H9 (cell line): ENCODE data around the gene PDCD6IP. TPM values are rescaled to one million over a fixed set of nuclear protein-coding genes. Genes with fewer than 3 reads are reported as not detected.

Experiments used
- DNase-seq: peaks from one replicate; pipeline ENCODE4 v3.0.0-alpha.2; 2017
- H2AFZ ChIP-seq: one replicate; pipeline ENCODE4 v1.6.1; 2013; ENCODE audit warnings: mild to moderate bottlenecking, low read length, control low read depth, moderate library complexity
- H2AK5ac ChIP-seq: 2 replicates; pipeline ENCODE4 v1.6.1; 2013; ENCODE audit warnings: low read length, control low read depth, mixed read lengths; ENCODE audit not compliant: insufficient read length
- H2BK120ac ChIP-seq: one replicate; pipeline ENCODE4 v1.6.1; 2013; ENCODE audit warnings: low read depth, mild to moderate bottlenecking, low read length, control low read depth, inconsistent platforms; ENCODE audit not compliant: poor library complexity, severe bottlenecking
- H2BK12ac ChIP-seq: 2 replicates; pipeline ENCODE4 v1.6.1; 2013; ENCODE audit warnings: low read length, control low read depth, mixed read lengths, low read depth; ENCODE audit not compliant: insufficient read length
- H2BK15ac ChIP-seq: 2 replicates; pipeline ENCODE4 v1.6.1; 2013; ENCODE audit warnings: low read depth, low read length, control low read depth
- H2BK20ac ChIP-seq: one replicate; pipeline ENCODE4 v1.6.1; 2013; ENCODE audit warnings: low read depth, mild to moderate bottlenecking, low read length, control low read depth, inconsistent platforms; ENCODE audit not compliant: poor library complexity, severe bottlenecking
- H2BK5ac ChIP-seq: 2 replicates; pipeline ENCODE4 v1.6.1; 2013; ENCODE audit warnings: low read length, control low read depth, mixed read lengths; ENCODE audit not compliant: insufficient read length
- H3K14ac ChIP-seq: 2 replicates; pipeline ENCODE4 v1.6.1; 2013; ENCODE audit warnings: low read length, control low read depth; ENCODE audit not compliant: insufficient read depth
- H3K18ac ChIP-seq: 2 replicates; pipeline ENCODE4 v1.6.1; 2013; ENCODE audit warnings: low read depth, mild to moderate bottlenecking, mixed read lengths, low read length, control low read depth; ENCODE audit not compliant: insufficient read length
- H3K23ac ChIP-seq: 2 replicates; pipeline ENCODE4 v1.6.1; 2013; ENCODE audit warnings: low read length, control low read depth, mixed read lengths, low read depth; ENCODE audit not compliant: insufficient read length
- H3K23me2 ChIP-seq: 2 replicates; pipeline ENCODE4 v1.6.1; 2013; ENCODE audit warnings: low read depth, mild to moderate bottlenecking, mixed read lengths, low read length, control low read depth; ENCODE audit not compliant: insufficient read length, poor library complexity, severe bottlenecking
- H3K27ac ChIP-seq: 2 replicates; pipeline ENCODE4 v1.5.1; 2013; ENCODE audit warnings: low read length, control low read depth, mixed read lengths, low read depth; ENCODE audit not compliant: insufficient read length
- H3K27me3 ChIP-seq: 2 replicates; pipeline ENCODE4 v1.6.1; 2013; ENCODE audit warnings: low read length, control low read depth, inconsistent platforms; ENCODE audit not compliant: insufficient read depth
- H3K4ac ChIP-seq: 2 replicates; pipeline ENCODE4 v1.6.1; 2013; ENCODE audit warnings: low read depth, mild to moderate bottlenecking, control low read depth, inconsistent platforms, low read length, moderate library complexity
- H3K4me1 ChIP-seq: 2 replicates; pipeline ENCODE4 v1.6.1; 2013; ENCODE audit warnings: low read length, control low read depth, inconsistent platforms; ENCODE audit not compliant: insufficient read depth
- H3K4me2 ChIP-seq: 2 replicates; pipeline ENCODE4 v1.6.1; 2013; ENCODE audit warnings: low read length, control low read depth, mixed read lengths; ENCODE audit not compliant: insufficient read length, insufficient read depth
- H3K56ac ChIP-seq: 2 replicates; pipeline ENCODE4 v1.6.1; 2013; ENCODE audit warnings: low read depth, mild to moderate bottlenecking, mixed read lengths, low read length, control low read depth; ENCODE audit not compliant: insufficient read length
- H3K79me1 ChIP-seq: 2 replicates; pipeline ENCODE4 v1.6.1; 2013; ENCODE audit warnings: low read depth, mild to moderate bottlenecking, moderate library complexity, low read length, control low read depth, inconsistent platforms; ENCODE audit not compliant: insufficient read depth, poor library complexity, severe bottlenecking
- H3K79me2 ChIP-seq: 2 replicates; pipeline ENCODE4 v1.6.1; 2013; ENCODE audit warnings: low read length, control low read depth, inconsistent platforms; ENCODE audit not compliant: insufficient read depth
- H3K9ac ChIP-seq: 2 replicates; pipeline ENCODE4 v1.6.1; 2013; ENCODE audit warnings: low read length, control low read depth, mixed read lengths; ENCODE audit not compliant: insufficient read length; ENCODE audit errors: extremely low read depth
- H3K9me3 ChIP-seq: one replicate; pipeline ENCODE4 v1.6.1; 2013; ENCODE audit warnings: low read depth, low read length, inconsistent platforms; ENCODE audit not compliant: control insufficient read depth
- H3T11ph ChIP-seq: one replicate; pipeline ENCODE4 v1.6.1; 2013; ENCODE audit warnings: mild to moderate bottlenecking, low read length, control low read depth, inconsistent platforms
- H4K20me1 ChIP-seq: one replicate; pipeline ENCODE4 v1.6.1; 2013; ENCODE audit not compliant: control insufficient read depth, insufficient read length, insufficient read depth
- H4K5ac ChIP-seq: 2 replicates; pipeline ENCODE4 v1.6.1; 2013; ENCODE audit warnings: low read depth, mild to moderate bottlenecking, mixed read lengths, low read length, control low read depth; ENCODE audit not compliant: insufficient read length
- H4K8ac ChIP-seq: replicated peaks from 2 replicates; pipeline ENCODE4 v1.6.1; 2013; ENCODE audit warnings: low read length, control low read depth, mixed read lengths, low read depth; ENCODE audit not compliant: insufficient read length
- H4K91ac ChIP-seq: 2 replicates; pipeline ENCODE4 v1.6.1; 2013; ENCODE audit warnings: low read depth, mild to moderate bottlenecking, moderate library complexity, mixed read lengths, low read length, control low read depth; ENCODE audit not compliant: insufficient read length
- H3K27ac Mint-ChIP-seq, 3 experiments: 2 replicates in 2 of 3; 3 replicates in 1 of 3; pipeline ENCODE4 v1.8.0; 2020 to 2021; ENCODE audit warnings: mixed read lengths in 3 of 3, mild to moderate bottlenecking in 1 of 3, moderate library complexity in 1 of 3
- H3K27me3 Mint-ChIP-seq: 2 replicates; pipeline ENCODE4 v1.8.0; 2021; ENCODE audit warnings: low read depth, mild to moderate bottlenecking, moderate library complexity, mixed read lengths
- H3K36me3 Mint-ChIP-seq, 3 experiments: 2 replicates in 2 of 3; 3 replicates in 1 of 3; pipeline ENCODE4 v1.8.0; 2020 to 2021; ENCODE audit warnings: low read depth in 3 of 3, mixed read lengths in 3 of 3; ENCODE audit not compliant: insufficient read depth in 1 of 3
- H3K4me1 Mint-ChIP-seq, 2 experiments: 2 replicates each; pipeline ENCODE4 v1.8.0; 2020; ENCODE audit warnings: mixed read lengths in 2 of 2
- H3K4me3 Mint-ChIP-seq, 2 experiments: 2 replicates in 1 of 2; 3 replicates in 1 of 2; pipeline ENCODE4 v1.8.0; 2020 to 2021; ENCODE audit warnings: mild to moderate bottlenecking in 2 of 2, mixed read lengths in 2 of 2, moderate library complexity in 1 of 2
- H3K9me3 Mint-ChIP-seq, 2 experiments: 2 replicates in 1 of 2; 3 replicates in 1 of 2; pipeline ENCODE4 v1.8.0; 2020; ENCODE audit warnings: mild to moderate bottlenecking in 2 of 2, mixed read lengths in 2 of 2, moderate library complexity in 1 of 2
- CTCF ChIP-seq: fragments of 200-600 bp; sonication (generic); conservative IDR thresholded peaks from 3 replicates; pipeline ENCODE4 v1.8.0; 2021; ENCODE audit warnings: antibody characterized with exemption, mild to moderate bottlenecking
- WGBS: extraction: QIAGEN DNeasy Blood & Tissue Kit; methylation state at CpG from one replicate; pipeline ENCODE4 v1.1.7; 2013; ENCODE audit warnings: missing lambda C conversion rate, low lambda C conversion rate, mixed read lengths; ENCODE audit not compliant: insufficient read length; ENCODE audit errors: extremely low coverage; 5-methylcytosine and 5-hydroxymethylcytosine counted together
- total RNA-seq: library from RNA; stranded (reverse); gene quantifications from 2 replicates; pipeline ENCODE4 v1.2.1, GENCODE V29; 2021

PDCD6IP gene
- total RNA-seq, 1 experiment from 2014 or later, result 109 TPM

DNA sequence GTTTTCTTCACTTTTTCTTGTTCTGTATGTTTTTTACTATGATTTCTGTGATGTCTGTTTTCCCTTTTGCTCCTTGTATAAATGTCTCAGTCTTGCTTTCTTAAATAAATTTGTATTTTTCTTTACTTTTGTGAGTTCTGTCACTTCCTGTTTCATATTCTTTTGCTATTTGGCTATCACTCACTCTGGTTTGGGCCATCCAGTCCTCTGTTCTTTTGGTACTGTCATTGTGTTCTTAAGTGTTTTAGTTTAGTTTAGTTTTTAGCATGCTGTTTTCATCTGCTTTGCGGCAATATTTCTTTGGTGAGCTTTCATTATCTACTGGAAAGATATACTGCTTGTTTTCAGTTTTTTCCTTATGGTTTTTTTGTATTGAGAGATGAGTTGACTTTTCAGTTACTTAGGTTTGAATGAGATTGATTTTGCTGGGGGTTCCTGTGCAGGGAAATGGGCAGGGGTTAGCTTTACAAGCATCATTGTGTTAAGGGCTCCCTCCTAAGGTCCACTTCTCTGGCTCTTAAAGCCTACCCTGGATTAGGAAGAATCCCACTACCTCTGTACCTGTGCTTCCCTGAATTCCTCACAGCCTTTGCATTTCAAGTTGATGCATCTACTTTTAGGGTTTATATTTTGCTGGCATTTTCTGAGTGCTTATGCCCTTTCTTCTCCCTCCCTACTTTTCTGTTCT, 35.1 kb downstream of the PDCD6IP start:
- no peaks in the 10 kb centered on the region for H3K23me2 ChIP-seq

More for the DNA sequence above, 35.1 kb downstream of the PDCD6IP start:
- peaks cover 9 to 43% (median 38%) of the 10 kb centered on the region in 3 experiments for H3K36me3 Mint-ChIP-seq
- H3K27ac Mint-ChIP-seq, result peak overlapping the region; percentile 20 to 83 (median 71); a peak in 6 of 7 replicates
- Histone ChIP-seq H2BK20ac (no peak overlapping the region), H4K91ac (no peak overlapping the region), H3K9ac (no peak overlapping the region), H2BK5ac (no peak overlapping the region), H3K18ac (no peak overlapping the region), H3K79me1 (no peaks in the 10 kb centered on the region), H3K23ac (no peak overlapping the region), H2AFZ (no peak overlapping the region), H2BK120ac (no peak overlapping the region), H3K4me1 (no peaks in the 10 kb centered on the region), H3T11ph (no peak overlapping the region), H3K56ac (no peak overlapping the region), H4K8ac (no peak overlapping the region), H2BK15ac (no peak overlapping the region), H3K27me3 (no peaks in the 10 kb centered on the region), H2BK12ac (no peak overlapping the region), H3K4me2 (no peak overlapping the region), H3K4ac (no peak overlapping the region), H4K20me1 (no peaks in the 10 kb centered on the region), H3K27ac (no peak overlapping the region), H3K14ac (no peak overlapping the region), H3K79me2 (no peaks in the 10 kb centered on the region), H3K9me3 (no peaks in the 10 kb centered on the region), H4K5ac (no peak overlapping the region), H2AK5ac (no peak overlapping the region)
- H3K4me3 Mint-ChIP-seq, result no peak overlapping the region
- H3K27me3 Mint-ChIP-seq, result no peaks in the 10 kb centered on the region
- peaks cover 17 to 22% of the 10 kb centered on the region in 2 experiments for H3K4me1 Mint-ChIP-seq
- no peaks in the 10 kb centered on the region for H3K9me3 Mint-ChIP-seq
- no peak for DNase-seq
- no peak for TF ChIP-seq CTCF
- no CpG with 5 or more reads among the region's 1 CpG for WGBS
